NCI-H2171 treated with DMSO at 0.1 percent for 48 hours (cell line): Measurements from ENCODE around the gene ANKRD65.
A peak's percentile ranks its signal among the peaks of the same experiment; 100 is the strongest.
"Not testable (repeated sequence)": the region's sequence is repeated elsewhere in the genome, so short reads cannot be mapped to it uniquely, and the experiment has no call there.

Source experiments
- DNase-seq: peaks from one replicate; lab custom pipeline; 2025; lab: John Stamatoyannopoulos, UW

ANKRD65 gene

GRCh38 chr1:1415751-1416150 is 5.3 kb downstream of the ANKRD65 start:
- no peak for DNase-seq

GRCh38 chr1:1412311-1412902 is 8.7 kb downstream of the ANKRD65 start:
- DNase-seq = not testable (repeated sequence)

- no peak for DNase-seq
These were observed 9.4 kb downstream of the ANKRD65 start for GRCh38 chr1:1411626-1412025.

- DNase-seq = not testable (repeated sequence)
These were observed 10.8 kb downstream of the ANKRD65 start for GRCh38 chr1:1410238-1410637.

- no peak for DNase-seq
These were observed 13.3 kb downstream of the ANKRD65 start for GRCh38 chr1:1407636-1408318.

- DNase-seq = peak; percentile 92
These were observed 14.0 kb downstream of the ANKRD65 start, which contains the start of gene MRPL20 for GRCh38 chr1:1406821-1407635. TSS of gene MRPL20 (minus strand) at chr1:1407293. CDS start at chr1:1407217, 76 bp downstream.

GRCh38 chr1:1406101-1406820 is 14.8 kb downstream of the ANKRD65 start:
- no peak for DNase-seq

GRCh38 chr1:1403653-1404052 is 17.4 kb downstream of the ANKRD65 start:
- no peak for DNase-seq

- DNase-seq = not testable (repeated sequence)
These were observed 18.1 kb downstream of the ANKRD65 start for GRCh38 chr1:1402901-1403392.

GRCh38 chr1:1402072-1402900 is 18.8 kb downstream of the ANKRD65 start:
- DNase-seq = peak; percentile 37

GRCh38 chr1:1401457-1402010 is 19.5 kb downstream of the ANKRD65 start:
- DNase-seq = no peak

- no peak for DNase-seq
These were observed 20.3 kb downstream of the ANKRD65 start for GRCh38 chr1:1400576-1401456.

GRCh38 chr1:1399872-1400575 is 21.1 kb downstream of the ANKRD65 start:
- no peak for DNase-seq

- DNase-seq = peak; percentile 95
These were observed 21.7 kb downstream of the ANKRD65 start, which contains the start of gene CCNL2 for GRCh38 chr1:1399187-1399871. TSS of gene CCNL2 (minus strand) at chr1:1399335. CDS start at chr1:1399306, 29 bp downstream.

GRCh38 chr1:1398677-1399186 is 22.3 kb downstream of the ANKRD65 start:
- no peak for DNase-seq

GRCh38 chr1:1397839-1398523 is 23.1 kb downstream of the ANKRD65 start:
- DNase-seq = no peak

GRCh38 chr1:1395166-1395565 is 25.9 kb downstream of the ANKRD65 start:
- DNase-seq = no peak

GRCh38 chr1:1394116-1394515 is 27.0 kb downstream of the ANKRD65 start:
- DNase-seq = no peak
